Endothelial cell of umbilical vein (primary cell): Measurements from ENCODE around the gene PLCXD1.

Source experiments
- CTCF ChIP-seq, 2 donors: IDR thresholded peaks; 1 replicate in 1 of 2; 2 replicates in 1 of 2; pipeline ENCODE4 v1.5.1; 2011; ENCODE audit warnings: low read length in 2 of 2, mild to moderate bottlenecking in 2 of 2, moderate library complexity in 2 of 2, control low read depth in 1 of 2, inconsistent platforms in 1 of 2, low read depth in 1 of 2; ENCODE audit not compliant: insufficient read depth in 1 of 2; ENCODE audit errors: extremely low read depth in 1 of 2
- MAX ChIP-seq: IDR thresholded peaks from 2 replicates; pipeline ENCODE4 v1.6.1; 2011; ENCODE audit not compliant: insufficient read depth, insufficient read length
- POLR2A ChIP-seq: IDR thresholded peaks from 2 replicates; pipeline ENCODE4 v1.6.1; 2012; ENCODE audit warnings: low read depth, mild to moderate bottlenecking, control low read depth, low read length

GRCh38 chrX:250965-251364 is 30.2 kb upstream of the PLCXD1 start:
- TF ChIP-seq CTCF (IDR thresholded peaks at IDR 0.05; ENCODE audit: extremely low read depth in 1 of 2, insufficient read depth in 1 of 2, low read depth in 1 of 2, low read length in 2 of 2) = no peak
- no peak for TF ChIP-seq POLR2A
- TF ChIP-seq MAX = no peak
